Astrocyte (in vitro differentiated cells and primary cell): Measurements from ENCODE around the gene SEMA3B. TPM values are rescaled to one million over a fixed set of nuclear protein-coding genes. Genes with fewer than 3 reads are reported as not detected.

Source experiments
- DNase-seq: peaks from one replicate; pipeline ENCODE4 v3.0.0-alpha.2; 2010; ENCODE audit warnings: low read depth
- FAIRE-seq: peaks from 2 replicates; lab custom pipeline; 2011; peaks lifted over from hg19 to GRCh38; lab: Jason Lieb, UNC
- H2AFZ ChIP-seq: 2 replicates; pipeline ENCODE4 v1.6.0; 2012; ENCODE audit warnings: low read depth, low read length, inconsistent platforms
- H3K27ac ChIP-seq: 2 replicates; pipeline ENCODE4 v1.5.1; 2011; ENCODE audit warnings: low read depth, low read length, inconsistent platforms
- H3K27me3 ChIP-seq: 2 replicates; pipeline ENCODE4 v1.6.0; 2011; ENCODE audit warnings: low read length, inconsistent platforms; ENCODE audit not compliant: insufficient read depth
- H3K36me3 ChIP-seq: 2 replicates; pipeline ENCODE4 v1.5.1; 2011; ENCODE audit warnings: low read length, inconsistent platforms; ENCODE audit not compliant: insufficient read depth
- H3K4me1 ChIP-seq: 2 replicates; pipeline ENCODE4 v1.5.1; 2011; ENCODE audit warnings: low read length, inconsistent platforms; ENCODE audit not compliant: insufficient read depth
- H3K4me2 ChIP-seq: 2 replicates; pipeline ENCODE4 v1.6.0; 2012; ENCODE audit warnings: low read length, inconsistent platforms
- H3K4me3 ChIP-seq: 2 replicates; pipeline ENCODE4 v1.5.1; 2011; ENCODE audit warnings: low read depth, mild to moderate bottlenecking, low read length, inconsistent platforms; ENCODE audit not compliant: insufficient read depth
- H3K79me2 ChIP-seq: 2 replicates; pipeline ENCODE4 v1.6.0; 2012; ENCODE audit warnings: mild to moderate bottlenecking, low read length, inconsistent platforms; ENCODE audit not compliant: insufficient read depth
- H3K9ac ChIP-seq: 2 replicates; pipeline ENCODE4 v1.6.0; 2012; ENCODE audit warnings: mild to moderate bottlenecking, low read length, inconsistent platforms
- H3K9me3 ChIP-seq: 2 replicates; pipeline ENCODE4 v1.5.1; 2012; ENCODE audit warnings: low read depth, mild to moderate bottlenecking, low read length, inconsistent platforms; ENCODE audit not compliant: insufficient read depth
- H4K20me1 ChIP-seq: 2 replicates; pipeline ENCODE4 v1.6.0; 2012; ENCODE audit warnings: low read length, inconsistent platforms; ENCODE audit not compliant: insufficient read depth
- H3K27ac Mint-ChIP-seq: one replicate; pipeline ENCODE4 v1.8.0; 2021; ENCODE audit warnings: mild to moderate bottlenecking, mixed read lengths; ENCODE audit not compliant: unreplicated experiment
- H3K27me3 Mint-ChIP-seq: one replicate; pipeline ENCODE4 v1.8.0; 2021; ENCODE audit warnings: low read depth, mixed read lengths; ENCODE audit not compliant: unreplicated experiment
- H3K36me3 Mint-ChIP-seq: one replicate; pipeline ENCODE4 v1.8.0; 2021; ENCODE audit warnings: low read depth, mixed read lengths; ENCODE audit not compliant: unreplicated experiment
- H3K4me1 Mint-ChIP-seq: one replicate; pipeline ENCODE4 v1.8.0; 2021; ENCODE audit warnings: low read depth, mixed read lengths; ENCODE audit not compliant: unreplicated experiment
- H3K4me3 Mint-ChIP-seq: one replicate; pipeline ENCODE4 v1.8.0; 2021; ENCODE audit warnings: mild to moderate bottlenecking, moderate library complexity, mixed read lengths; ENCODE audit not compliant: unreplicated experiment
- H3K9me3 Mint-ChIP-seq: one replicate; pipeline ENCODE4 v1.8.0; 2021; ENCODE audit warnings: mild to moderate bottlenecking, mixed read lengths; ENCODE audit not compliant: unreplicated experiment
- CTCF ChIP-seq: IDR thresholded peaks from 2 replicates; pipeline ENCODE4 v1.5.1; 2011; ENCODE audit warnings: low read depth, mild to moderate bottlenecking, inconsistent platforms, low read length, moderate library complexity; ENCODE audit not compliant: insufficient read depth
- EZH2 ChIP-seq: IDR thresholded peaks from 2 replicates; pipeline ENCODE4 v1.6.1; 2012; ENCODE audit warnings: mild to moderate bottlenecking, low read length, inconsistent platforms; ENCODE audit not compliant: insufficient read depth
- total RNA-seq: library from RNA; stranded (reverse); gene quantifications from 2 replicates; pipeline ENCODE4 v1.2.1, GENCODE V29; 2021

The SEMA3B gene
- total RNA-seq, 1 donor from 2014 or later: 5.9 TPM

- H3K36me3 Mint-ChIP-seq: no peaks in the 10 kb centered on the region
Measured at GRCh38 chr3:50287262-50287661, 18.3 kb downstream of the SEMA3B start.

GRCh38 chr3:50288387-50289007 is 19.6 kb downstream of the SEMA3B start:
- Histone ChIP-seq H3K27ac (no peak overlapping the region), H3K36me3 (peaks cover 14% of the 10 kb centered on the region), H3K9me3 (no peaks in the 10 kb centered on the region), H3K9ac (no peak overlapping the region), H3K27me3 (no peaks in the 10 kb centered on the region), H4K20me1 (peaks cover 7% of the 10 kb centered on the region), H3K4me3 (no peak overlapping the region), H3K79me2 (peaks cover 32% of the 10 kb centered on the region), H3K4me2 (no peak overlapping the region), H3K4me1 (peaks cover 14% of the 10 kb centered on the region), H2AFZ (no peak overlapping the region)
- no peak for FAIRE-seq
- Mint-ChIP-seq H3K27ac (no peak overlapping the region), H3K4me3 (no peak overlapping the region), H3K36me3 (no peaks in the 10 kb centered on the region), H3K4me1 (peaks cover 7% of the 10 kb centered on the region), H3K27me3 (no peaks in the 10 kb centered on the region), H3K9me3 (no peaks in the 10 kb centered on the region)
- DNase-seq: no peak
- TF ChIP-seq EZH2 (no peak), CTCF (no peak)

More at GRCh38 chr3:50287262-50287661, 18.3 kb downstream of the SEMA3B start:
- Mint-ChIP-seq H3K9me3 (no peaks in the 10 kb centered on the region), H3K4me1 (peaks cover 3% of the 10 kb centered on the region), H3K27ac (peak overlapping the region; percentile 53), H3K4me3 (no peak overlapping the region), H3K27me3 (no peaks in the 10 kb centered on the region)
- no peak for DNase-seq
- Histone ChIP-seq H3K4me1 (peaks cover 9% of the 10 kb centered on the region), H3K27ac (no peak overlapping the region), H3K27me3 (no peaks in the 10 kb centered on the region), H3K9ac (no peak overlapping the region), H3K79me2 (peaks cover 32% of the 10 kb centered on the region), H3K9me3 (no peaks in the 10 kb centered on the region), H2AFZ (no peak overlapping the region), H3K4me2 (no peak overlapping the region), H3K36me3 (peaks cover 14% of the 10 kb centered on the region), H3K4me3 (no peak overlapping the region), H4K20me1 (peaks cover 7% of the 10 kb centered on the region)
- no peak for TF ChIP-seq EZH2
- no peak for TF ChIP-seq CTCF
- FAIRE-seq: no peak

GRCh38 chr3:50289130-50289529 is 20.2 kb downstream of the SEMA3B start:
- peaks cover 14% of the 10 kb centered on the region for H3K4me1 ChIP-seq
- H3K4me2 ChIP-seq: no peak overlapping the region
- H3K27ac Mint-ChIP-seq: no peak overlapping the region
- H3K27me3 ChIP-seq: no peaks in the 10 kb centered on the region
- no peaks in the 10 kb centered on the region for H3K36me3 Mint-ChIP-seq
- H3K9me3 Mint-ChIP-seq: no peaks in the 10 kb centered on the region
- DNase-seq: no peak
- H3K4me1 Mint-ChIP-seq: peaks cover 7% of the 10 kb centered on the region
- H3K9ac ChIP-seq: no peak overlapping the region
- no peak overlapping the region for H3K27ac ChIP-seq
- peaks cover 32% of the 10 kb centered on the region for H3K79me2 ChIP-seq
- no peak overlapping the region for H3K4me3 ChIP-seq
- H3K4me3 Mint-ChIP-seq: no peak overlapping the region
- TF ChIP-seq CTCF (no peak), EZH2 (no peak)
- H3K36me3 ChIP-seq: peaks cover 14% of the 10 kb centered on the region
- peaks cover 7% of the 10 kb centered on the region for H4K20me1 ChIP-seq
- no peaks in the 10 kb centered on the region for H3K9me3 ChIP-seq
- H2AFZ ChIP-seq: no peak overlapping the region
- no peaks in the 10 kb centered on the region for H3K27me3 Mint-ChIP-seq
- no peak for FAIRE-seq
